ENCODE results near the gene PRB2. TPM values are rescaled to one million over a fixed set of nuclear protein-coding genes. Genes with fewer than 3 reads are reported as not detected.

PRB2 gene
- not detected in 2 replicates for total RNA-seq

DNA sequence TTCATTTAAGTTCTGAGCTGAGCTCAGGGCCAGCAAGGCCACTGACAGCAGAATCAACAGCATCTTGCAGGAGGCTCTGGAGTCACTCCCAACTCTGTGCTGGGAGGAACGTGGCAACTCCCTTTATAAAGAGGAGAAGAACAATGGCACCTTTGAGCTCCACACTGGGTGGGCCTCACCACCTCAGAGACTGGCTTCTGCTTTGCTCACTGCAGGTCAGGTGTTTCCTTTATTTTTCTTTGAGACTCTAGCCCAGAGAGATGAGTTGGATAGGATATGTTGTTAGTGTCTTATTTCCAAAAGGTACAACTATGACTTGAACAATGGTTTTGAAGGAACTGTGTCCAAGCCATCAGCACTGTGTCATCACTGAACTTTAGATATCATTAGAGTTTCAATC is at the start of gene PRB2:
Gene PRB2, minus strand, starts transcription at position 101 of the 400 bp plus-strand sequence. Its CDS starts 38 bp downstream, at position 63.

Other genes with a start within 250 kb of the PRB2 start
- gene SMIM10L1, start 224.4 kb downstream of the PRB2 start, total RNA-seq, result 3.8 and 5.2 TPM in 2 replicates
- gene TAS2R42, start 208.6 kb downstream of the PRB2 start, total RNA-seq, result not detected in 2 replicates
- not detected in 2 replicates for gene PRB3, start 125.9 kb downstream of the PRB2 start, total RNA-seq
- not detected in 2 replicates for gene PRB4, start 85.1 kb downstream of the PRB2 start, total RNA-seq

Measured in nasal cavity respiratory epithelium epithelial cell of viscerocranial mucosa (primary cell).